B cell (primary cell): Measurements from ENCODE around the gene FMN1.

ENCODE experiments used
- EZH2 ChIP-seq: IDR thresholded peaks from 2 replicates; pipeline ENCODE4 v1.6.1; 2012; ENCODE audit warnings: borderline replicate concordance, low read depth, mild to moderate bottlenecking, moderate library complexity, low read length; ENCODE audit not compliant: insufficient read depth, poor library complexity, severe bottlenecking
- TF ChIP-seq, protein P1 (sequence below): fragments of 200-600 bp; IDR thresholded peaks from one replicate; pipeline ENCODE4 v1.8.0; 2022; ENCODE audit warnings: antibody characterized with exemption, mild to moderate bottlenecking

- TF ChIP-seq, protein P1, sequence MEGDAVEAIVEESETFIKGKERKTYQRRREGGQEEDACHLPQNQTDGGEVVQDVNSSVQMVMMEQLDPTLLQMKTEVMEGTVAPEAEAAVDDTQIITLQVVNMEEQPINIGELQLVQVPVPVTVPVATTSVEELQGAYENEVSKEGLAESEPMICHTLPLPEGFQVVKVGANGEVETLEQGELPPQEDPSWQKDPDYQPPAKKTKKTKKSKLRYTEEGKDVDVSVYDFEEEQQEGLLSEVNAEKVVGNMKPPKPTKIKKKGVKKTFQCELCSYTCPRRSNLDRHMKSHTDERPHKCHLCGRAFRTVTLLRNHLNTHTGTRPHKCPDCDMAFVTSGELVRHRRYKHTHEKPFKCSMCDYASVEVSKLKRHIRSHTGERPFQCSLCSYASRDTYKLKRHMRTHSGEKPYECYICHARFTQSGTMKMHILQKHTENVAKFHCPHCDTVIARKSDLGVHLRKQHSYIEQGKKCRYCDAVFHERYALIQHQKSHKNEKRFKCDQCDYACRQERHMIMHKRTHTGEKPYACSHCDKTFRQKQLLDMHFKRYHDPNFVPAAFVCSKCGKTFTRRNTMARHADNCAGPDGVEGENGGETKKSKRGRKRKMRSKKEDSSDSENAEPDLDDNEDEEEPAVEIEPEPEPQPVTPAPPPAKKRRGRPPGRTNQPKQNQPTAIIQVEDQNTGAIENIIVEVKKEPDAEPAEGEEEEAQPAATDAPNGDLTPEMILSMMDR = no peak
- TF ChIP-seq EZH2 = no peak
Observed at GRCh38 chr15:32737304-32737703, 457.2 kb downstream of the FMN1 start.
